HepG2 (cell line): ENCODE measurements around the gene CD164L2. TPM values are rescaled to one million over a fixed set of nuclear protein-coding genes. Genes with fewer than 3 reads are reported as not detected.

ENCODE experiments used
- ATAC-seq: fragments of 200-7000 bp; cut with Tn5 transposase; 3 replicates; pipeline ENCODE4 v1.9.1; 2020; ENCODE audit warnings: mild to moderate bottlenecking, moderate library complexity
- BruUV-seq: library from RNA; stranded (reverse); fragments of 400-500 nt; replicated peaks from 2 replicates; lab custom pipeline; 2021; lab: Mats Ljungman, UMichigan
- CTCF ChIA-PET: fragments of 300-600 bp; formaldehyde crosslinking; extraction: SDS; loops from one replicate; lab custom pipeline; 2021; ENCODE audit warnings: low total read pairs, inconsistent platforms, low intra/inter-chr PET ratio; lab: Yijun Ruan, JAX
- POLR2A ChIA-PET: fragments of 350-600 bp; sonication (Branson Sonifier 250); formaldehyde crosslinking; loops from one replicate; lab custom pipeline; 2020; ENCODE audit warnings: antibody characterized with exemption, inconsistent platforms; lab: Yijun Ruan, JAX
- DNase-seq: peaks from one replicate; pipeline ENCODE4 v3.0.0-alpha.2; 2015; ENCODE audit warnings: low spot score
- FAIRE-seq: peaks from 3 replicates; lab custom pipeline; 2011; peaks lifted over from hg19 to GRCh38; lab: Jason Lieb, UNC
- H2AFZ ChIP-seq: one replicate; pipeline ENCODE4 v1.6.1; 2011; ENCODE audit warnings: low read length, inconsistent platforms
- H3K27ac ChIP-seq: fragments of 300-600 bp; 3 replicates; pipeline ENCODE4 v1.8.0; 2011; ENCODE audit warnings: mixed run types, mild to moderate bottlenecking, mixed read lengths, low read length, inconsistent platforms; ENCODE audit not compliant: insufficient read depth; ENCODE audit errors: extremely low read length
- H3K27me3 ChIP-seq, 2 experiments: fragments of 200-600 bp in 1 of 2; 2 replicates in 1 of 2; 3 replicates in 1 of 2; pipeline versions ENCODE4 v1.6.0 to v1.8.0; 2011; ENCODE audit warnings: low read length in 2 of 2, mild to moderate bottlenecking in 2 of 2, moderate library complexity in 2 of 2, inconsistent platforms in 1 of 2; ENCODE audit not compliant: insufficient read depth in 2 of 2, control insufficient read depth in 1 of 2
- H3K36me3 ChIP-seq, 2 experiments: fragments of 200-600 bp in 1 of 2; replicated peaks in 1 of 2; 2 replicates in 1 of 2; 3 replicates in 1 of 2; pipeline versions ENCODE4 v1.5.1 to v1.8.0; 2011; ENCODE audit warnings: low read length in 2 of 2, inconsistent platforms in 1 of 2; ENCODE audit not compliant: insufficient read depth in 2 of 2, control insufficient read depth in 1 of 2
- H3K4me1 ChIP-seq: 2 replicates; pipeline ENCODE4 v1.5.1; 2012; ENCODE audit warnings: low read length, inconsistent platforms; ENCODE audit not compliant: insufficient read depth
- H3K4me2 ChIP-seq: 2 replicates; pipeline ENCODE4 v1.6.0; 2011; ENCODE audit warnings: low read depth, low read length, inconsistent platforms
- H3K4me3 ChIP-seq, 3 experiments: fragments of 200-600 bp in 1 of 3; sonication (generic), shearing (Covaris generic) in 1 of 3; replicated peaks in 1 of 3; 2 replicates each; pipeline ENCODE4 v1.5.1; 2011 to 2016; ENCODE audit warnings: low read length in 3 of 3, inconsistent platforms in 2 of 3, low read depth in 2 of 3, mild to moderate bottlenecking in 2 of 3, control low read depth in 1 of 3, mixed read lengths in 1 of 3; ENCODE audit not compliant: insufficient read depth in 1 of 3
- H3K79me2 ChIP-seq: one replicate; pipeline ENCODE4 v1.6.1; 2011; ENCODE audit warnings: low read length, inconsistent platforms; ENCODE audit not compliant: insufficient read depth
- H3K9ac ChIP-seq: 2 replicates; pipeline ENCODE4 v1.6.0; 2011; ENCODE audit warnings: mild to moderate bottlenecking, low read depth, low read length, inconsistent platforms; ENCODE audit not compliant: insufficient read depth
- H3K9me3 ChIP-seq: 2 replicates; pipeline ENCODE4 v1.5.1; 2012; ENCODE audit warnings: mild to moderate bottlenecking, low read length
- H4K20me1 ChIP-seq: 2 replicates; pipeline ENCODE4 v1.6.0; 2011; ENCODE audit warnings: inconsistent platforms, mild to moderate bottlenecking, low read length, moderate library complexity; ENCODE audit not compliant: insufficient read depth
- AFF4 ChIP-seq: sonication (generic); formaldehyde crosslinking; IDR thresholded peaks from 2 replicates; pipeline ENCODE4 v1.4.0; 2020; ENCODE audit warnings: missing genetic modification reagents
- AGO2 ChIP-seq: fragments of 200-400 bp; formaldehyde crosslinking; optimal IDR thresholded peaks from 2 replicates; pipeline ENCODE3; 2017; ENCODE audit warnings: mild to moderate bottlenecking, low read depth, low read length, moderate library complexity
- HDAC1 ChIP-seq: sonication (generic); formaldehyde crosslinking; IDR thresholded peaks from 2 replicates; pipeline ENCODE4 v1.5.1; 2020; ENCODE audit warnings: mild to moderate bottlenecking, missing genetic modification reagents
- HOXA7 ChIP-seq: sonication (generic); formaldehyde crosslinking; IDR thresholded peaks from 2 replicates; pipeline ENCODE4 v1.8.1; 2022; ENCODE audit warnings: mild to moderate bottlenecking, missing genetic modification reagents, moderate library complexity
- LRRFIP1 ChIP-seq: sonication (generic); formaldehyde crosslinking; conservative IDR thresholded peaks from 2 replicates; pipeline ENCODE4 v1.4.0; 2020; ENCODE audit warnings: missing genetic modification reagents
- MXD1 ChIP-seq: sonication (generic); formaldehyde crosslinking; IDR thresholded peaks from 2 replicates; pipeline ENCODE4 v1.4.0; 2020; ENCODE audit warnings: mild to moderate bottlenecking, missing genetic modification reagents
- NFE2L1 ChIP-seq: sonication (generic); formaldehyde crosslinking; IDR thresholded peaks from 2 replicates; pipeline ENCODE4 v1.4.0; 2020; ENCODE audit warnings: missing genetic modification reagents, mild to moderate bottlenecking, borderline replicate concordance
- PHF20 ChIP-seq: sonication (generic); formaldehyde crosslinking; IDR thresholded peaks from 2 replicates; pipeline ENCODE4 v1.5.0; 2020; ENCODE audit warnings: mild to moderate bottlenecking, missing genetic modification reagents
- PHF5A ChIP-seq: IDR thresholded peaks from one replicate; pipeline ENCODE4 v1.6.1; 2018; ENCODE audit warnings: low read depth, missing genetic modification reagents; ENCODE audit not compliant: unreplicated experiment
- STAG1 ChIP-seq: sonication (generic); formaldehyde crosslinking; IDR thresholded peaks from 2 replicates; pipeline ENCODE4 v1.4.0; 2020; ENCODE audit warnings: missing genetic modification reagents
- ZNF230 ChIP-seq: sonication (generic); formaldehyde crosslinking; IDR thresholded peaks from 2 replicates; pipeline ENCODE4 v1.4.0; 2020; ENCODE audit warnings: mild to moderate bottlenecking, missing genetic modification reagents
- ZNF274 ChIP-seq: sonication (generic); formaldehyde crosslinking; IDR thresholded peaks from 2 replicates; pipeline ENCODE4 v1.5.1; 2020; ENCODE audit warnings: mild to moderate bottlenecking, missing genetic modification reagents
- ZNF430 ChIP-seq: sonication (generic); formaldehyde crosslinking; IDR thresholded peaks from 2 replicates; pipeline ENCODE4 v1.9.0; 2021; ENCODE audit warnings: mild to moderate bottlenecking, missing genetic modification reagents
- ZNF747 ChIP-seq: sonication (generic); formaldehyde crosslinking; IDR thresholded peaks from 2 replicates; pipeline ENCODE4 v1.8.1; 2023; ENCODE audit warnings: missing genetic modification reagents, mild to moderate bottlenecking, borderline replicate concordance
- WGBS: methylation state at CpG from one replicate; pipeline ENCODE4 v1.1.6; 2017; ENCODE audit warnings: low lambda C conversion rate; 5-methylcytosine and 5-hydroxymethylcytosine counted together
- in situ Hi-C: cut with HindIII; loops from 2 replicates; pipeline ENCODE4 v1.10.0; 2017; ENCODE audit warnings: low pct_unique_long_range_greater_than_20kb; ENCODE audit not compliant: extremely low pct_ligation_motif_present
- intact Hi-C: fragments of 100-400 bp; cut with micrococcal nuclease; formaldehyde crosslinking; loops from one replicate; pipeline ENCODE4 v1.10.0; 2022; ENCODE audit not compliant: unreplicated experiment
- polyA plus RNA-seq, 8 experiments: library from polyadenylated mRNA; depleted of rRNA in 3 of 8; stranded (reverse) in 7 of 8; unstranded in 1 of 8; fragments of >200 nt; fragmentation: Illumina TruSeq in 4 of 8; extraction: Trizol in 4 of 8; gene quantifications; 2 replicates each; pipeline versions ENCODE4 v1.2.1 to v1.2.3, GENCODE V29; 2011 to 2016; ENCODE audit warnings: low read depth in 4 of 8, missing spikeins in 1 of 8, mixed read lengths in 1 of 8; ENCODE audit not compliant: insufficient read depth in 1 of 8
- total RNA-seq, 5 experiments: library from RNA; depleted of rRNA; stranded (reverse); fragments of >200 nt; fragmentation: Illumina TruSeq; extraction: Trizol; gene quantifications; 2 replicates each; pipeline ENCODE4 v1.2.3, GENCODE V29; 2016; ENCODE audit warnings: low read depth in 1 of 5
- TF ChIP-seq, protein P1 (sequence below): sonication (generic); formaldehyde crosslinking; IDR thresholded peaks from 2 replicates; pipeline ENCODE4 v1.8.1; 2022; ENCODE audit warnings: low read depth, mild to moderate bottlenecking, missing genetic modification reagents

CD164L2 gene
- total and polyA plus RNA-seq, 2 of the 13 experiments (the other 11 are each of a cell fraction or from before 2014, with no cell fraction given), result not detected

DNA sequence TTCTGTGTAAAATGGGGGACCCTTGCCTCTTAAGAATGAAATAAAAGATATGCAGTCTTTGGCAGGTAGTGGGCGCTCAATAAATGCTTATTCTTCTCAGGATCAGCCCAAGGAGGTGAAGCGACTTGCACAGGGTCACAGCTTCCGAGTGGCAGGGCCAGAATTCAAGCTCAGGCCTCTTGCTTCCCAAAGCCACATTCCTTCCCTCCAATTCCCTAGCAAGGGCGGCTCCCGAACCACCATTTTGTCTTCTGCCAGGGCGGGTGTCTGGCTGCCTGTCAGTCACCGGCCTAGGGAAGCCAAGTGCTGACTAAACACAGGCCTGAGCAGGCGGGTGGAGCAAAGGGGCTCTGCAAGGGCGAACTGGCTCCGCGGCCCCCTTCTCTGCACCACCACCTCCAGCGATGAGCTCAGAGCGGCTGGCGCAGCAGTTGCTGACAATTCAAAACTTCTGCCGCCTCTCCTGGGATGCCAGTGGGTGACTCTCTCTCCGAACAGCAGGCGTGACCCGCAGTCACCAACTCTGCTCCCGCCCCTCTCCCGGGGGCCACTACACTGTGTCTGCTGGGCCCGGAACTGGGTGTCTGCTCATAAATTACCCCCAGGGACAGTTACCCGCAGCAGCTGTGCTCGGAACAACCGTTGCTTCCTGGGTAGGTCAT is 20.1 kb upstream of the CD164L2 start:
- ChIA-PET CTCF (interaction anchor here (1.5 kb wide), 1 partner anchor 202 kb away, joined by 3 read pairs; no protein-coding TSS in a partner anchor), POLR2A (no interaction called here)
- H3K27ac ChIP-seq, result no peak overlapping the region
- no peak for TF ChIP-seq NFE2L1 (CRISPR knock-in tag)
- no peak for TF ChIP-seq ZNF230 (CRISPR knock-in tag)
- TF ChIP-seq, protein P1, sequence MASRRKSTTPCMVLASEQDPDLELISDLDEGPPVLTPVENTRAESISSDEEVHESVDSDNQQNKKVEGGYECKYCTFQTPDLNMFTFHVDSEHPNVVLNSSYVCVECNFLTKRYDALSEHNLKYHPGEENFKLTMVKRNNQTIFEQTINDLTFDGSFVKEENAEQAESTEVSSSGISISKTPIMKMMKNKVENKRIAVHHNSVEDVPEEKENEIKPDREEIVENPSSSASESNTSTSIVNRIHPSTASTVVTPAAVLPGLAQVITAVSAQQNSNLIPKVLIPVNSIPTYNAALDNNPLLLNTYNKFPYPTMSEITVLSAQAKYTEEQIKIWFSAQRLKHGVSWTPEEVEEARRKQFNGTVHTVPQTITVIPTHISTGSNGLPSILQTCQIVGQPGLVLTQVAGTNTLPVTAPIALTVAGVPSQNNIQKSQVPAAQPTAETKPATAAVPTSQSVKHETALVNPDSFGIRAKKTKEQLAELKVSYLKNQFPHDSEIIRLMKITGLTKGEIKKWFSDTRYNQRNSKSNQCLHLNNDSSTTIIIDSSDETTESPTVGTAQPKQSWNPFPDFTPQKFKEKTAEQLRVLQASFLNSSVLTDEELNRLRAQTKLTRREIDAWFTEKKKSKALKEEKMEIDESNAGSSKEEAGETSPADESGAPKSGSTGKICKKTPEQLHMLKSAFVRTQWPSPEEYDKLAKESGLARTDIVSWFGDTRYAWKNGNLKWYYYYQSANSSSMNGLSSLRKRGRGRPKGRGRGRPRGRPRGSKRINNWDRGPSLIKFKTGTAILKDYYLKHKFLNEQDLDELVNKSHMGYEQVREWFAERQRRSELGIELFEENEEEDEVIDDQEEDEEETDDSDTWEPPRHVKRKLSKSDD (CRISPR knock-in tag), result no peak
- TF ChIP-seq MXD1 (CRISPR knock-in tag), result no peak
- TF ChIP-seq AGO2, result peak; percentile 81
- no peak for TF ChIP-seq ZNF274 (CRISPR knock-in tag)
- no peak for TF ChIP-seq LRRFIP1 (CRISPR knock-in tag)
- TF ChIP-seq PHF5A (CRISPR knock-in tag), result no peak
- TF ChIP-seq ZNF430 (CRISPR knock-in tag), result no peak
- TF ChIP-seq PHF20 (CRISPR knock-in tag), result no peak
- no peak for TF ChIP-seq HDAC1 (CRISPR knock-in tag)
- no peak for TF ChIP-seq ZNF747 (CRISPR knock-in tag)
- peak; percentile 18; the same call in 1 of the 2 replicates for TF ChIP-seq STAG1 (CRISPR knock-in tag)
- TF ChIP-seq HOXA7 (CRISPR knock-in tag), result no peak
- no peak for TF ChIP-seq AFF4 (CRISPR knock-in tag)

More for the DNA sequence above, 20.1 kb upstream of the CD164L2 start:
- no peak overlapping the region for H3K4me3 ChIP-seq
- ATAC-seq, result no peak
- in situ Hi-C loops (no loop called here), intact Hi-C loops (no loop called here)
- H4K20me1 ChIP-seq, result no peaks in the 10 kb centered on the region
- H3K79me2 ChIP-seq, result no peaks in the 10 kb centered on the region
- BruUV-seq, result no TSS peak
- DNase-seq, result no peak
- no peaks in the 10 kb centered on the region for H3K9me3 ChIP-seq
- no peaks in the 10 kb centered on the region for H3K4me1 ChIP-seq
- WGBS, result 90% methylated on average over 19 of the region's 24 CpGs
- H3K36me3 ChIP-seq, result peaks cover 5 to 12% of the 10 kb centered on the region in 2 experiments; a peak in 3 of 5 replicates
- H3K27me3 ChIP-seq, result no peaks in the 10 kb centered on the region
- no peak for FAIRE-seq
- no peak overlapping the region for H3K9ac ChIP-seq
- H2AFZ ChIP-seq, result no peak overlapping the region
- H3K4me2 ChIP-seq, result no peak overlapping the region
